SKM-1 treated with dmso at 0.1 percent for 144 hours (cell line): Measurements from ENCODE around the gene EXOC8.
A peak's percentile ranks its signal among the peaks of the same experiment; 100 is the strongest.

Experiments used
- DNase-seq: peaks from one replicate; lab custom pipeline; 2025; ENCODE audit not compliant: unreplicated experiment; lab: John Stamatoyannopoulos, UW

EXOC8 gene, protein sequence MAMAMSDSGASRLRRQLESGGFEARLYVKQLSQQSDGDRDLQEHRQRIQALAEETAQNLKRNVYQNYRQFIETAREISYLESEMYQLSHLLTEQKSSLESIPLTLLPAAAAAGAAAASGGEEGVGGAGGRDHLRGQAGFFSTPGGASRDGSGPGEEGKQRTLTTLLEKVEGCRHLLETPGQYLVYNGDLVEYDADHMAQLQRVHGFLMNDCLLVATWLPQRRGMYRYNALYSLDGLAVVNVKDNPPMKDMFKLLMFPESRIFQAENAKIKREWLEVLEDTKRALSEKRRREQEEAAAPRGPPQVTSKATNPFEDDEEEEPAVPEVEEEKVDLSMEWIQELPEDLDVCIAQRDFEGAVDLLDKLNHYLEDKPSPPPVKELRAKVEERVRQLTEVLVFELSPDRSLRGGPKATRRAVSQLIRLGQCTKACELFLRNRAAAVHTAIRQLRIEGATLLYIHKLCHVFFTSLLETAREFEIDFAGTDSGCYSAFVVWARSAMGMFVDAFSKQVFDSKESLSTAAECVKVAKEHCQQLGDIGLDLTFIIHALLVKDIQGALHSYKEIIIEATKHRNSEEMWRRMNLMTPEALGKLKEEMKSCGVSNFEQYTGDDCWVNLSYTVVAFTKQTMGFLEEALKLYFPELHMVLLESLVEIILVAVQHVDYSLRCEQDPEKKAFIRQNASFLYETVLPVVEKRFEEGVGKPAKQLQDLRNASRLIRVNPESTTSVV

DNA sequence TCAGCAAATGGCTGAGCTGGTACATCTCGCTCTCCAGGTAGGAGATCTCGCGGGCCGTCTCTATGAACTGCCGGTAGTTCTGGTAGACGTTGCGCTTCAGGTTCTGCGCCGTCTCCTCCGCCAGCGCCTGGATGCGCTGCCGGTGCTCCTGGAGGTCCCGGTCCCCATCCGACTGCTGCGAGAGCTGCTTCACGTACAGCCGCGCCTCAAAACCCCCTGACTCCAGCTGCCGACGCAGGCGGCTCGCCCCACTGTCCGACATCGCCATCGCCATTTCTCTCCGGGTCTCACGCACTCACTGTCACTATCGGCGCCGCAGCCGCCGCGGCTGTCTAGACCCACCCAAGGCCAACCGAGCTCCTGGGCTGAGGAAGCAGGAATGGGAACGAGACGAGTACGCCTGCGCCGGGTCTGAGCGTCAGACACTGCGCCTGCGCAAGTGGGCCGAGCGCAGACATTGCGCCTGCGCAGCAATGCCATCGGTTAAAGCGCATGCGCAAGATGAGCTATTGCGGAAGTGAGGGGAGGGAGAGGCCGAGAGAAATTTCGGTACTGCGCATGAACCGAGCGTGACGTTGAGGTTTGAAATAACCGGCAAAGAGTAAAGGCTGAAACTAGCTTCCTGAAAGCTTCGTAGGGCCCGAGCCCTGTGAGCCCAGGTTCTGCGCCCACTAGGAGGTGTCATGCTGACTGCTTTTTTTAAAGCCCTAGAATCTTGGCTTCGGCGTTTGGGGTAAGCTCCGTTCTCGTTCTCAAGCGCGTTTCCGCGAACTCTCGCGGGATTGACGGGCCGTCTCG lies at the start of gene EXOC8:
Gene EXOC8, minus strand, starts transcription at position 381 of the 798 bp plus-strand sequence. Its CDS starts 107 bp downstream, at position 274.
- DNase-seq, result peak; percentile 99

DNA sequence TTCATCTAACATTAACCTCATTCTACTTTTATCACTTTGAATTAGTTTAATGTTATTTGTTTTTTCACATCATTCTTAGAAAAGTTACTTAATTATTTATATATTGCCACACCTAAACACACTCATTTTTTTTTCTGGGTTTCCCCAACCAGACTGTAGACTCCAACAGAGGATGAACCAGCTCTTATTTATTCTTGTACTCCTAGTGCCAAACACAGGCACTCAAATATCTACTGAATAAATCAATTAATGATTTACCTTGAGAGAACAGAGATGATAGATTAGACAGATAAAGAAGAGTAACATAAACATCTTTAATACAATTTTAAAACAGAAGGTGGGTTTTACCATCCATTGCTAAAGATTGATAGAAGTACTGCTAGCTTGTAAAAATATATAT lies 48.8 kb upstream of the EXOC8 start:
- DNase-seq, result no peak

DNA sequence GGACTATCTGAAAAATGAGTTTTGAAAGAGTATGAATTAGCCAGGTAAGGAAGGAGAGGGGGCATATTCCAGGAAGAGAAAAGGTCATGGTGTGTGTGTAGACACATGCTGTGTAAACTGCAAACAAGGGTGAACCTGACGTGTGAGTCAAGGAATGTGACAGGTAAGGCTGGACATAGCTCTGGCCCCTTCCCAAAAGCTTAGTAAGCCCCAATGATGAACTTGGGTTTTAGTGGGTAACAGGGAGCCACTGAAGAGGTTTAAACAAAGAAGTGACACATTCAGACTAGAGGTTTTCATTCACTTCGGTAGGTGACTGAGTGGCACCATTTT lies 47.7 kb upstream of the EXOC8 start:
- no peak for DNase-seq

DNA sequence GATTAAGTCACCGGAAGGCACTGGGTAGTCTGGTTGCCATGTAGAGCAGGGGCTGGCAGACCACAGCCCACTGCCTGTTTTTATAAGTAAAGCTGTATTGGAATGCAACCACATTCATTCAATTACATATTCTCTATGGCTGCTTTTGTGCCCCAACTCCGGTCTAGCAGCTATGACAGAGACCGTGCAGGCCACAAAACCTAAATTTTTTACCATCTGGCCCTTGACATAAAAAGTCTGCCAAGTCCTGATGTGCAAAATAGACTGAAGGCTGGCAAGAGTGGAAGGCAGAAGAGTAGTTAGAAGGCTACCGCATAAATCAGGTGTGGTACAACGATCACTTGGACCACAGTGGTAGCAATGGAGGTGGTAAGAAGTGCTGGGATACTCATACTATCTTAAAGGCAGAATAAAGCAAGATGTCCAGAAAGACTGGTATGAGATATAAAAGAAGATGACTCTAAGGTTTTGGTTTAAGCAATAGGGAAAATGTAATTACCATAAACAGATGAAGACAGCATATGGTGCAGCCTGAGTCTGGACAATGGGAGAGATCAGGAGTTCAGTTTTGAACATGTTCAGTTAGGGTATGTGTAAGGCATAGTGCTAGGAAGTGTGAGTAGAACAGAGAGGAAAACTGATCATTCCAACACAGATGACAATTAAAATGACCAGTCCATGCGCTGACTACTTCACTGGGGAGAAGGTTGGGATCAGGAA lies 47.2 kb upstream of the EXOC8 start:
- no peak for DNase-seq

DNA sequence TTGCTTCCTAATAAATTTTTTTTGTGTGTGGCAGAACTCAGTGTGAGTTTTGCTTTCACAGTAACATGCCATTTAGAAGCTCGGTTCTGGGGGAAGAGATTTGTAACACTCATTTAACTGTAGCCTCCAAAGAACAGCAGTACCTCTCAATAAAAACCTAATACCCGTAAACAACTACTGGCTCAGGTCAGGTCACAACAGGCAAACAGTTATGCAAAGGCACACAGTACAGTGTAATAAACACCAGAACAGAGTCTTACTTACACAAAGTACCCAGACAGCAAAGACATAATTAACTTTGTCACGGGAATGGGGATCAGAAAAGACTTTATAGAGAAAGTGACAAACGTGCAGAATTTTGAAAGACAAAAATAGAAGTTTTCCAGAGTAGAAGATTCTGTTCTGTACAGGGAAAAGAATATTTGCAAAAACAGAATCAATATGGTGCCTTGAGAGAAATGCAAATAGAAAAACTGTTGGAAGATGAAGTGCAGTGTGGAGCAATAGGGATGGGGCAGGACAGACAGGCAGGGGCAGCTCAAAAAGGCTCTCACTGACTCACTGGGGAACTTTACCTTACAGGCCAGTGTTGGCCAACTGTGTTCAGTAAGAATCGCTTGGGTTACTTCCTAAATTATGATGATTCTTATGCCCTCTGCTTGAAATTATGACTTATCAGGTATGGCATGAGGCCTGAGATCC lies 45.7 kb upstream of the EXOC8 start:
- DNase-seq, result no peak

DNA sequence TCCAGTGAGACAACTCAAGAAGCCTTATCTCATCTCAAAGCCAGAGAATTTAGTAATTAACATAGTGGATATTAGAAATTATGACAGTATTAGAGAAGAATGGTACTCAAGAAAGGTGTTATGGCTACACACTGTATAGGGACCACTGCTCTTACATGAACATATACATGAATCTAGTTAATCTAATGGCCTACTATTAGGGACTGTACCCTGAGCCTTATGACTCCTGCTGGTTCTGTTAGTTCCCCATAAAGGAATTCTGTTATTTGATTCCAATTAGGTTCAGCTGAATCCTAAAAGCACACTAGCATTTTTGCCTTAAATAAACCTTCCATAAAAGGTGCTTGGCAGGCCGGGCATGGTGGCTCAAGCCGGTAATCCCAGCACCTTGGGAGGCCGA lies 44.8 kb upstream of the EXOC8 start:
- DNase-seq, result no peak

DNA sequence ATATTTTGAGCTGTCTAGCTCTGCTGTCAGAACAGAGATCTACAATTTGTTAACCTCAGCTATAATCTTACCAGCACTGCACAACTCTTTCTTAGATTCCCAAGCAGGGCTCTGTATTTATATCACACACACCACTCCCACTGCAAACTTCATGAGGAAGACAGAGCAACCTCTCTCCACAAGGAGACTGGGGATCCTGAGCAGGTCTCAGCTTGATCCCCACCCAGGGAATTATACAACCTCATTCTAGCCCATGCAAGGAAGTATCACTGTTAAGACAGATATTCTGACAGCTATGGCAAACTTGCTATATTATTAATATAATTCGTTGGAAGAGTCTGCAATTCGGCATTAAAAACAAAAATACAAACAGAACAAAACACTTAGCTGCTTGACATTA lies 44.1 kb upstream of the EXOC8 start:
- no peak for DNase-seq

DNA sequence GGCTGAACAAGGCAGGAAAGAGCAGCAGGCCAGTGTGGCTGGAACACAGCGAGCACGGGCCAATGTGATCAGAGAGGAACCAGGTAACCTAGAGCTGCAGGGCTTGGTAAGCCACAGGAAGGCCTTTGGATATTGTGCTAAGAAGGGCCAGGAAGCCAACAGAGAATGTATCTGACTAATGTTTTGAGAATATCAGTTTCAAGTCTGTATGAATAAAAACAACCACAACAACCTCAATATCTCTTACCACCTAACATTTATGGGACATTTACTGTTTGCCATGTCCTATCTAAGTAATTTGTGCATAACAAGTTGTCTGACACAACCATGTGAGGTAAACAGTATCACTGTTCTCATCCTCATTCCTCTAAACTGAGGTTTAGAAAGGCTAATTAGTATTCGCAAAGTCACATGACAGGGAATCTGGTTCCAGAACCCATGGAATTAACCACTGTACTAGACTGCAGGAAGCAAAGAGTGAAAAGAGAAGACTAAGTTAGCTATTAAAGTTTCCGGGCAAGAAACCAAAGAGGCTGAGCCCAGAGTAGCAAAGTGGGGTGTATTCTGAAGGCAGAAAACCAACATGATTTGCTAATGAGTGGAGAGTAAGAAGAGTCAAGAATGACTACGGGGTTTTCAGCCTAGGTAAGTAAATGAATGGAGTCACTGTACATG lies 39.4 kb upstream of the EXOC8 start:
- DNase-seq, result no peak

DNA sequence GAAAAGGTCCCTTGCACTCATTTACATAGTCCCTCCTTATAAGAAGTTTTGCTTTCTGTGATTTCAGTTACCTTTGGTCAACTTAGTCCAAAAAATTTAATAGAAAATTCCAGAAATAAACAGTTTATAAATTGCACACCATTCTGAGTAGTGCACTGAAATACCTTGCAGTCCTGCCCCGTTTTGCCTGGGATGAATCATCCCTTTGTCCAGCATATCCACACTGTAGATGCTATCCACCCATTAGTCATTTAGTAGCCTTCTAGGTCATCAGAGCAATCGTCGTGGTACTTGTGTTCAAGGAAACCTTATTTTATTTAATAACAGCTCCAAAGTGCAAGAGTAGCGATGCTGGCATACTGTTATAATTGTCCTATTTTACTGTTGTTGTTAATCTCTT lies 38.4 kb upstream of the EXOC8 start:
- no peak for DNase-seq

DNA sequence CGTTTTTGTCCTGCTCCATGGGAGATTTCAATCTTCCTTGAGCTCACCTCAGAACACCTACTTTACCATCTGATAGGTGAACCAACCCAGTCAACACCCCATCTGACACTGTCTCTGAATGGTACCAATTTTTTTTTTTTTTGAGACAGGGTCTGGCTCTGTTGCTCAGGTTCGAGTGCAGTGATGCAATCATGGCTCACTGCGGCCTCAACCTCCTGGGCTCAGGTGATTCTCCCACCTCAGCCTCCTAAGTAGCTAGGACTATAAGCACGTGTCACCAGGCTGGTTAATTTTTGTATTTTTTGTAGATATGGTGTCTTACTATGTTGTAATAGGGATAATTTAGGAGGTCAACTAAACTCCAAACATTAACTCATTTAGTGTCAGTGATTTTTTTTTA lies 36.7 kb upstream of the EXOC8 start:
- no peak for DNase-seq

DNA sequence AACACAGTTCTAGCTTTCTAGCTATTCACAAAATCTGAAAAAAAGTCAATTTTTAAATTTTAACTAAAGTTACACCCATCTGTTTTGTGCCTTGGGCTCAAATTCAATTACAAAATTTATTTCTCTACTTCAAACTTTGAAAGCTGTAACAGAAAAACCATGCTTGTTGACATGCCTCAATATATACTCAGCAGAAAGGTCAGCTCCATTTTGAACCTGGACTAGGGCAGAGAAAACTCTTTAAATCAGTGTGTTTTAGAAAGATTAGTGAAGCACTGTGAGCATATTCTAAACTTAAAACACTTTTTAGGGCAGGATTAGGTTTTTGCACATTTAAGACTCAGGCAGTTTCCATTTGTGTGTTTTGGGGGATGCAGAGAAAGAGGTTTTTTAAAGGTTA lies 34.8 kb upstream of the EXOC8 start:
- no peak for DNase-seq

DNA sequence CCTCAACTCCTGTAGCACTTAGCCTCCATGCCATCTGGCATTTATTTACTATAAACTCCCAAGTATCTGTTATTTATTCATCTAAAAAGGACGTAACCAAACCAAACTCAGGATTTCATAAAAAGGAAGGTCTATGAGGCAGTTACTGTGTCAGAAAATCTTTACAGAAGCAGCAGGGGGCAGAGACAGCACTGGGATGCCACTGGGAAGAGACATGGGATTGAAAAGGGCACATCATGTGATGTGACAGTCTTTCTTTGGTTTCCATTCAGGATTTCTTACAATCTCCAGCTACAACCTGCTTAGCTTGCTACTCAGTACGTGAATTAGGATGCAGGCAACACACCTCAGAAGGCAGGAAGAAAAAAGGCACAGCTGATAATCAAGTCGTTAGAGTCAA lies 31.6 kb upstream of the EXOC8 start:
- DNase-seq, result no peak

DNA sequence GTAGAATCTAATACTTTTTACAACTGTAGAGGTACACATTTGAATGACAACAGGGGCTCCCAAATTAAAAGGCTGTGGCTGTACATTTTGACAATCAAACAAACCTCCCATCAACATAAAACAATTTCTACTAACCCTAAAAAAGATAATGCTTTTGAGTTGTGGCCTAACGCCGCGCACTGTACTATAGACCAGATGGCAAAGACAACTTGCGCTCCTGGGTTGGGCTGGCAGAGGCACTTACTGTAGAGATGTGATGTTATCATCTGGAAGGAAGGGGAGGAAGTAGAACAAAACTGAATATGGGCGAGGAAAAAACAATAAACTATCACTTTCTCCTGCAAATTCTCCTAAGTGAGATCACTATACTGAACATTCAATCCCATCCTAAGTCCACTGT lies 26.5 kb upstream of the EXOC8 start:
- DNase-seq, result no peak

DNA sequence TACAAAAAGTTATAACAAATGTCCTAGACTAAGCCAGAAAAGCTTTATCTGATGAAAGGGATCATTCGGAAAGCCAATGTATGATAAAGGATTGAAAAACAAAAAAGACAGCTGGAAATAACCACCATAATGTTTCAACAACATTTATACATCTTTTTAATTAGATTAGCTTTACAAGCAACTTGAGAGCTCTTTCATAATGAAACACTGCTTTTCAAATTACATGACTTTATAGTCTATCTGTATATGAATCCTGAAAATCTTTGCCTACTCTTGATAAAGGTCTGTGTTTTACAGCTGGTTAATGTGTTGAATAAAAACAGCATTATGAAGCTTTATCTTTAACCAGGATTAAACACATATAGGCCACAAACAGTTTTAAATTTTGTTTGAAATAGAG lies 26.0 kb upstream of the EXOC8 start:
- DNase-seq, result no peak

DNA sequence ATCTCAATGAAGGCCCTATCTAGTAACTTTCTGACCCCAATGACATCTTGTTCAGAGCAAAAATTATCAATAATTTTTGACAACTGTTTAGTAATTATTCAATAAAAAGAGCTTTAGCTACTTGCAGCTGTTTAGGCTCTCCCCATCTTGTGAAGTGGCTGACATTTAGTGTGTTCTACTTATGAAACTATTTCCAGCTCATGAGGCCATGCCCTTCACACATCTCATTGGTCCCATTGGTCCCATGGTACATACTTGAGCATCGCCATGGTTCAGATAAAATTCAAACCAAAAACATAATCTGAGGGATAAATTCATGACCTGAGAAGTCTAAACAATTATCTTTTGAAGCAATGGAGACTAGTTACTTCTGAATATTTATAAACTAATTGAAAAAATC lies 24.7 kb upstream of the EXOC8 start:
- DNase-seq, result no peak

DNA sequence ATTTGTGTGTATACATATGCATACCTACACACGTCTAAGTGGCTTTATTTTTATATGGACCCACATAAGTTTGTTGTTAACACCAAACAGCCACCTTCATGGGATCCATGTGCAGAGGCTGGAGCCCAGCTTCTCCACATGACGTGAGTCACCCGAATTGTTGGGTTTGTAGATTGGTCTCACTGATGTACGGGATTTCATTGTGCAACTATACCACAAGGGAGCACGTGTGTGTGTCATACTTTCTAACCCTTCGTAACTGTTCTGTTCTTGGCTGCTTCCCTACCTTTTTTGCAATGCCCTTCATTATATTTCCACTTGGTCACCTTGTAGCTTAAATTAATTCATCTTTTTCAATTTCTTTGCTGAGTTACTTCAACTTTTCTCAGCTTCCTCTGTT lies 21.5 kb upstream of the EXOC8 start:
- DNase-seq, result peak; percentile 94

DNA sequence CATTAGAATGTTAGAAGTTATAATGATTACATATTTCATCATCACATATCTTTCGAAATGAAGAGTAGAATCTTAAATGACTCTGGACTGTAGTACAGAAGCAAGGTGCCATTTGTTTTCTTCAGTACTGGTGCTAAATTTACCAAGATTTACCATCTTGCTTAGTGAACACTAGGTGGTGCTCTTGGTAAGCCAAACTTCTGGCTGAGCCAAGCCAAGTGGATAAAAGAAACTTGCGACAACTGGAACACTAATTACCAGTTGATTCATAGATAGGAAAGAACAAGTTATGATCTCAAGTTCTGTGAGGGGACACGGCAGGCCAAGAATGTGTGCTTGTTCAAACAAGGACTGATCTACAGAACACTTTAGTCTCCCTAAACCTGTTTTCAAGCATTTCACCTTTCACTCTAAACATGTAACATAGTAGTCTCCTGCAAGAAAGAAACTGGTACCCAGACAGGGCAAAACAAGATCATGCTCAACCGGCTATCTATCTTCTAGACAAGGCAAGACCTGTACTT lies 20.2 kb upstream of the EXOC8 start:
- DNase-seq, result peak; percentile 78

DNA sequence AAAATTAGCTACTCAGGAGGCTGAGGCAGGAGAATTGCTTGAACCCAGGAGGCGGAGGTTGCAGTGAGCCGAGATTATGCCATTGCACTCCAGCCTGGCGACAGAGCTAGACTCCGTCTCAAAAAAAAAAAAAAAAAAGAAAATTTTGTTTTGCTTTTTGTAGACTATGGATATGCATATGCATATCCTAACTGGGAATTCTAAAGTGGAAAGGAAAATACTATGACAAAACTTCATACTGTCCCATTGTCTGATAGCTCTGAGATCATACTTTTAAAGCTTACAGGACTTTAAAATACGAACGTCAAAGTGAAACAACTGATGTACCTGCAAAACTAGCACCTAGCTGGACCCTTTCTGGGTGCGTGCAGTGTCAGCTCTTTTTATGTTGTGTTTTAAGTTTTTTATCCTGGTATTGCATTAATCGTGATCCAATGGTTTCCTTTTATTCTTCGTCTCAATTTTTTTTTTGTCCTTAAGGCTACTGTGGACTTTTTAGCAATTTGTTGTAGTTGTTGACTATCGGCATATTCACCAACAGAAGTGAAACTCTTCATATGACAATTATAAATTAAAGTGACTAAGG lies 19.6 kb upstream of the EXOC8 start:
- no peak for DNase-seq

DNA sequence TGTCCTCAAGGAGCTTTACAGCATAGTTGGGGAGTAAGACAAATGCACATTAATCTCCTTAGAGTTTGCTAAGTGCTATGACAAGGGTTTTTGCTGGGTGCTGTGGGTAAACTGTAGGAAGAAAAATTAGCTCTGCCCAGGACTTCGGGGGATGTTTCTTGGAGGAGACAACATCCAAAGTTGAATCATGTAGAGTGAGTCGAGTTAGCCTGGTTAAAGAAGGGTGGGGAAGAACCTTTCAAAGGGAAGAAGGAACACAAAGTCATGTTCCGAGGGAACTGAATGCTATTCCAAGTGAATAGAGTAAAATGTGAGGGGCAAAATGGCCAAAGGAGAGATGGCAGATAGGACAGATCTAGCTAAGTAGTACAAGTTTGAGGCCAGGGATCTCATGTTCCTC lies 17.5 kb upstream of the EXOC8 start:
- no peak for DNase-seq
